Activated T-cell treated with anti-CD3 and anti-CD28 coated beads for 4 hours (primary cell): Measurements from ENCODE around the gene BDP1.
A peak's percentile ranks its signal among the peaks of the same experiment; 100 is the strongest.
"Not testable (repeated sequence)": the region's sequence is repeated elsewhere in the genome, so short reads cannot be mapped to it uniquely, and the experiment has no call there.

Experiments used
- DNase-seq: peaks from one replicate; pipeline ENCODE4 v3.0.0-alpha.2; 2020

Gene BDP1

DNA sequence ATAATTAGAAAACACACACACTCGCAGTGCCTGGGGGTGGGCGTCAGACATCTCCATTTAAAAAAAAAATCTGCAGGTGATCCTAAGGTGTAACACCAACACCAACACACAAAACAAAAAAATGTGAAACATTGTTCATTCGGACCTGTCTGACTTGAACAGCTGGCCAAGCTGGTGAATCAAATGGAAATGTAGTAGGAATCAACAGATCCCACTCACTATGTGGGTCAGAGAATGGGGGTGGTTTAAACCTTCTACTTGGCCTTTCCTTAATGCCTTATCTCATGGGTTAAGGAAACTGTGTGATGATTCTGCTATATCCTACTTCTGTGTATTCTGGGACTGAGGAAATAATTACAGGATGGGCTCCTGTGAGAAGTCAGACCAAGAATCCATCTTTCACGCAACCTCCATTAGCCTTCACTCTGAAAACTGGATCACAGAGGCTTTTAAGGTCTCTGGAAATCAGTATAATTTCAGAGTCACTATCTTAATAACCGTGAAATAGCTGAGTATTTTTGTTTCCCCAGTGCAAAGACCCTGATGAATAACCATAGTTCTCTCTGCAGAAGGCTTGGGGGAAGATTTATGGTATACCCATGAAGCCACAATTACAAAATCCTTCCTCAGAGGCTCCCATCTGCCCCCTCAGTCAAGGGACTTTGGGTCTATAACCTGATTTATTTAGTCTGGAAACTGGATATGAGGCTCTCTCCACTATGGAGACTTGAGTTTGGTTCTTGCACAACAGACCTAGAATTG, 114.5 kb downstream of the BDP1 start:
- no peak for DNase-seq

DNA sequence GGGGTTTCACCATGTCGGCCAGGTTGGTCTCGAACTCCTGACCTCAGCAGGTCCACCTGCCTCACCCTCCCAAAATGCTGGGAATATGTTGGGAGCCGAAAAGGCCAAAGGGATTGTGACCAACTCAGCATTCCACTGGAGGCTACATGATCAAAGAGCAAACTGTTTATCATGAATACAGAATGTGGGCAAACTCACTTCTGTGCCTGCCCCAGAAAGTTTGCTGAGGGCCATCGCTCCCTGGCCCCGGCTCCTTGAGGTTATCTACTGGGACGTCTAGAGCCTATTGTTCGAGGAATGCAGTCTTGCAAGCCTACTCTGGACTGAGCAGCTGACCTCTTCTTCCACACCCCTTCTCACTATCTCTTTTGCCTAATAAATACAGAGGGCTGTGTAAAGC, 116.4 kb downstream of the BDP1 start:
- DNase-seq = not testable (repeated sequence)

DNA sequence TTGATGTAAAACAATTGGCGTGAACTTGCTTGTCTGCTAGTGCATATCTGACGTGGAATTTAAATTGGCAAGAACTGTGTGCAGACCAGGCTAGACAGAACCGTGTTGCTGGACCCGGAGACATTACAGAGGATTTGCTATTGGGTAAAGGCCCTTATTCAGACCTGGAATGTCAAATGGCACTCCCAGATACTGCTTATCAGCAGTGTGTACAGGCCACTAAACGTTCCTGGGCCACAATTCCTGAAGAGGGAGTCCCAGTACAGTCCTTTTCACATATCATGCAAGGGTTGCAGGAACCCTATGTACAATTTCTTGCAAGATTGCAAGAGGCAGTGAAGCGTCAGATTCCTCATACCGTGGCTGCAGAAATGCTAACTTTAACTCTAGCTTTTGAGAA, 118.1 kb downstream of the BDP1 start:
- no peak for DNase-seq

DNA sequence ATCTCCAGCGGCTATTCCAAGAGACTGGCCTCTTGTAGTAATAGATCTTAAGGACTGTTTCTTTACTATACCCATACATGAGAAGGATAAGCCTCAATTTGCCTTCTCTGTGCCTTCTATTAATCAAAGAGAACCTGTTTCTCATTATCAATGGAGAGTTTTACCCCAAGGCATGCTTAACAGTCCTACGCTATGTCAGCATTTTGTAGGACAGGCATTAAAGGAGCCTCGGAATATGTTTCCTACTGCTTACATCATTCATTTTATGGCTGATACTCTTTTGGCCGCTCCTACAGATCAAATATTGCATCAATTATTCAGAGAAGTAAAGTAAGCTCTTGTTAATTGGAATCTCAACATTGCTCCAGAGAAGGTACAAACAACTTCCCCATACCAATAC, 120.1 kb downstream of the BDP1 start:
- not testable (repeated sequence) for DNase-seq

DNA sequence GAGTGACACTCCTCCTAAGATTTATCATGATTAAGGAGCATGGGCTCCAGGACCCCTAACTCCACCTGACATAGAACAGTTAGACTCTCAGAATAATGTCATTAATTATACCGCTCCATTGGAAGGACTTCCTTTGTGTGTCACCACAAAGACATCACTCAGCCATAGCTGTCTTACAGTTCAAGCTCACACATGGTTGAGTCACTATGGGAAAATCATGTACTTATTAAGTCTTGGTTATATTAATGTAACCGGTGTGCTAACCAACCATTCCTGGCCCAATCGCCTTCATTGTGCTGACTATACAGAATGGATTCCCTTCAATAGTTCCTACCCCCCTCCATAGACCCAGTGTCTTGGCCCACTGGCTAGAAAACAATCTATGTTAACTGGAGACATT, 120.8 kb downstream of the BDP1 start:
- no peak for DNase-seq

DNA sequence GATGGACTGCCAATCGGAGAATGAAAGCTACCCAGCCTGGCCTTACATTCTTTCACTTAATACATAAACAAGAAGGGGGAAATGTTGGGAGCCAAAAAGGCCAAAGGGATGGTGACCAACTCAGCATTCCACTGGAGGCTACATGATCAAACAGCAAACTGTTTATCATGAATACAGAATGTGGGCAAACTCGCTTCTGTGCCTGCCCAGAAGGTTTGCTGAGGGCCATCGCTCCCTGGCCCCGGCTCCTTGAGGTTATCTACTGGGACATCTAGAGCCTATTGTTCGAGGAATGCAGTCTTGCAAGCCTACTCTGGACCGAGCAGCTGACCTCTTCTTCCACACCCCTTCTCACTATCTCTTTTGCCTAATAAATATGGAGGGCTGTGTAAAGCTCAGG, 122.4 kb downstream of the BDP1 start:
- not testable (repeated sequence) for DNase-seq

DNA sequence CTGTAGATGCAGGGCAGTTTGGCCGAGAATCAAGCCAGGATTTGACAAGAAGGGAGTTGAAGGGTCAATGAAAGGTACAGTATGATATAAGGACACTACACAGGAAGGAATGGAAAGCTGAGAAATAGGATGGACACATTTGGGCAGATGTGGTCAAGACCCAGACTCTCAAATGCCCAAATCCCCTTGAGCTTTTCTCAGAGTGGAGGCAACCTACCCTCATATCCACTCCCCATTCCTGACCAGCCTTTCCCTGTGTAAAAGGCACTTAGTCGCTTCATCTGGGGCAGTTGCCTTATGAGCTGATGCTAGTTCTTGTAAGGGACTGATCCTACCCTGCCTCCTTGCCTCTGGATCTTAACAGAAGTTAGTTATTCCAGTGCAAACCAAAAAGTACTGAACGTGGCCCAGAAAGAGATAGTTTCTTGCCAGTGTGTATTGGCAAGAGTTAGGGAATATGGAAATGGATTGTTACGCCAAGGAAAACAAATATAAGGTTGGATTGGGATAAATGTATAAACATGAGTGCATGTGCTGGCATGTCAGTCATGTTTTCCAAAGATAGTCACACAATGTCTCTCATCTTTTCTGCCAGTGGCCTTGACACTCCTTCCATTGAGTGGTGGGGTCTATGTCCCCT, 127.6 kb downstream of the BDP1 start:
- no peak for DNase-seq

DNA sequence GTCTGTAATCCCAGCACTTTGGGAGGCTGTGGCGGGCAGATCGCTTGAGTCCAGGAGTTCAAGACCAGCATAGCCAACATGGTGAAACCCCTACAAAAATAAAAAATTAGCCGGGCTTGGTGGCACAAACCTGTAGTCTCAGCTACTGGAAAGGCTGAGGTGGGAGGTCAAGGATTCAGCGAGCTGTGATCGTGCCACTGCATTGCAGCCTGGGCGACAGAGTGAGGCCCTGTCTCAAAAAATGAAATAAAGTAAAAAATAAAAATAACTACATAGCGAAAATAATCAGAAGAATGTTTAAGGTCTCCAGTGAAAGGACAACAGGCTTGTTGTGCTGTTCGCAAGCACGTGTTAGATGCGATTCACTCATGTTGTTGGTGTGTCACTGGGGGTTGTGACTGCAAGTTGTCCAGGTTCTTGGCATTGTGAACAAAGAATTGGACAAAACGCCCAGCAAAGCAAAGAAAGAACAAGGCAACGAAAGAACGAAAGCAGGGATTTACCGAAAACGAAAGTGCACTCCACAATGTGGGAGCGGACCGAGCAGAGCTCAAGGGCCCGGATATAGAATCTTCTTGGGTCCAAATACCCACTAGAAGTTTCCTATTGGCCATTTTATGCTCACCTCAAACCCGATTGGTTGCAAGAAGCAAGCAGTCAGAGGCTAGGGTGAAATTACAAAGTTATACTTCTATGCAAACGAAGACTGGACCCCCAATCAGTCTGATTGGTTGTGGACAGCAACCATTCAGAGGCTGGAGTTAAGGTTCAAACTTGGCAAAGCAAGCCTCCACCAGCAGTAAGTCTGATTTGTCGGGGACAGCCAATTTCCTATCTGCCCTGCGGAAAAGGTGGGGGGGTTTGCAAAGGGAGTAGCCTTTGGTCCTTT, 130.8 kb downstream of the BDP1 start:
- no peak for DNase-seq

DNA sequence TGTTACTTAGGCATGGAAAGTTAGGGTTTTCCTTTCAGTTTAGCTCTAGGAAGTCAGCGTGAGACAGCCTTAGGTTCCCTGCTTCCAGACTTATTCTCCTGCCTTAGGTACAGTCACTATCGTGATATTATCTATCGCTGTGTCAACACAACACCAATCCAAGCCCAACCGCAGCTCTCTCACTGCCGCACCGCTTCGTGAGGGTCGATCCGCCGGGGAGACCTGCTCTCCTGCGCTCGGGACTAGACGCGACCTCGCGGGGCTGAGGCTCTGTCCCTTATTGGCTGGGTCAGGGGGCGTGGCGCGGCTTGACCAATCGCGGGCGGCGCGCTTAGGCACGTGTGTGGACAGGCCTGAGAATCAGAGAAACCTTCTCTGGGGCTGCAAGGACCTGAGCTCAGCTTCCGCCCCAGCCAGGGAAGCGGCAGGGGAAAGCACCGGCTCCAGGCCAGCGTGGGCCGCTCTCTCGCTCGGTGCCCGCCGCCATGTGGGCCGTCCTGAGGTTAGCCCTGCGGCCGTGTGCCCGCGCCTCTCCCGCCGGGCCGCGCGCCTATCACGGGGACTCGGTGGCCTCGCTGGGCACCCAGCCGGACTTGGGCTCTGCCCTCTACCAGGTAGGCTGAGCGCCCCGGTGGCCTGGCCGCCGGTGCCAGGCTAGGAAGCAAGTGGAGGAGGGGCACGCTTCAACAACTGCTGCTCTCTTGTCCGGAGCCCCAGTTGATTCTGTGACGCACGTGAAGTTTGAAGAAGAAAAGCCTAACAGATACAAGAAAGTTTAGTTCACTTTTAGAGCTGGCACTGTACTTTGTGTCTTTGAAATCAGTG, 131.7 kb downstream of the BDP1 start, which contains the start of gene MCCC2:
TSS of gene MCCC2 (plus strand) at position 400 of the 825 bp plus-strand sequence. CDS start at position 486, 86 bp downstream.
- DNase-seq = peak; percentile 93

DNA sequence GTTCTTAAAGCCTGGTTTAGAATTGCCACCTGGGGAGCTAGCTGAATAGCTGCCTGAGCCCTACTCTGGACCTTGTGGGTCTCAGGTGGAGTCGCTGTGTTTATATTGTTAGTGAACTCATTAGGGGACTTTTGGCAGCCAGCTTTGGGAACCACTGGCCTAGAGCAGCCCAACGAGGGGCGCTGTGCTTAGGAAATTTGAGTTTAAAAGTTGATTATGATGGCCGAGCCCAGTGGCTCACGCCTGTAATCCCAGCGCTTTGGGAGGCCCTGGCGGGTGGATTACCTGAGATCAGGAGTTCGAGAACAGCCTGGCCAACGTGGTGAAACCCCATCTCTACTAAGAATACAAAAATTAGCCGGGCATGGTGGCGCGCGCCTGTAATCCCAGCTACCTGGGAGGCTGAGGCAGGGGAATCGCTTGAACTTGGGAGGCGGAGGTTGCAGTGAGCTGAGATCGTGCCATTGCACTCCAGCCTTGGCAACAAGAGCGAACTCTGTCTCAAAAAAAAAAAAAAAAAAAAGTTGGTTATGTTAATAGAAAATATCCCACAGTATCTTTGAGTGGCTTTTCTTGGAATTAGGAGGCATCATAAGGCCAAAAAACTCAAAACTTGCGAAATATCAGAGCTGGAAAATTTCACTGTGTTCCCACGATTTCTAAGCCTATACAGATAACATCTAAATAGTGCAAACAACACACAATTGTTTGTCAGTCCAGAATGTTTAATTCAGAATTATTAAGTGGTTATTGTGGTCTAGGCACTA, 132.5 kb downstream of the BDP1 start:
- no peak for DNase-seq

DNA sequence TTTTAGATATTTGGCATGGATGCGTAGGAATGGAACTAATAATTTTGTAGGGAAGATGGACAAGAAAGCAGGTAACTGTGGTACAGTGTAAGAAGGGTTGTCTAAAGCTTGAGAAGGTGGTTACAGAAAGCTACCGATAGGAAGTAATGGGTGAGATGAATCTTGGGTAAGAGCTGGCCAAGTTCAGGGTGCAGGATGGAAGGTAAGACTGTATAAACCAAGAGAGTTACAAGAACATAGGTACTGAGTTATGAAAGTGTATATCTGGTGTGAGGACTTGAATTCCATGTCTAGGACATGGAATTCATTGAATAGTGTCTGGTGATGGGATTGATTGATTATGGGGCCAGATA, 133.1 kb downstream of the BDP1 start:
- no peak for DNase-seq

DNA sequence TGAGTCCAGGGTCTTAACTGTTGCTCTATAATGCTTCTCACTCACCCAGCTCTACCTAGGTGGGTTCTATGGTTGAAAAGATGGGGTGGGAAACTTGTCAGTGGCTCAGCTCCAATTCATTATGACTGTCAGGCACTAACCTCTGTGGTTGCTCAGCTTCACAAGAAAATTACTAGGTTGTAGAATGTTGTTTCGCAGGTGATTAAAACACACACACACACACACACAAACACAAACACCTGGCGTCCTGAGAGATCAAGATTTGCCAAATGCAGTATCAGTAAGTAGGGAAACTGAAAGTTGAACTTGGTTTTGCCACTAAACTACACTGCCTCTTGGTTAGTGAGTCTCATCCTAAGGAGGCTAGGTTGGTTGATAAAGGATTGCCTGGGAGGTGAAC, 134.5 kb downstream of the BDP1 start:
- no peak for DNase-seq

DNA sequence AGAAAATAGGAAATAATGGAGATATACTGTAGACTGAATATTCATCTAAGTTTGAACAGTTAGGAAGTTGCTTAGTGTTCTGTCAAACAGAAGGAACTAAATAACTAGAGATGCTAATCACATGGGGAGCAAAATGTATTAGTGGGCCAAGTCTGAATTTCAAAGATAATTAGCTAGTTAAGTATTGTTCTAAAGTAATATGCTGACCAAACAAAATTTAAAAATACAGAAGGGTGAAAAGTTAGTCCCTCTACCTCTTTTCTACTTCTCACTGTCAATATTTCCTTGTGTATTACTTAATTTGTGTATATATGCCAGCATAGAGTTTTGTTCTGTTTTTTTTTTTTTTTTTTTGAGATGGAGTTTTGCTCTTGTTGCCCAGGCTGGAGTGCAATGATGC, 135.6 kb downstream of the BDP1 start:
- DNase-seq = no peak

DNA sequence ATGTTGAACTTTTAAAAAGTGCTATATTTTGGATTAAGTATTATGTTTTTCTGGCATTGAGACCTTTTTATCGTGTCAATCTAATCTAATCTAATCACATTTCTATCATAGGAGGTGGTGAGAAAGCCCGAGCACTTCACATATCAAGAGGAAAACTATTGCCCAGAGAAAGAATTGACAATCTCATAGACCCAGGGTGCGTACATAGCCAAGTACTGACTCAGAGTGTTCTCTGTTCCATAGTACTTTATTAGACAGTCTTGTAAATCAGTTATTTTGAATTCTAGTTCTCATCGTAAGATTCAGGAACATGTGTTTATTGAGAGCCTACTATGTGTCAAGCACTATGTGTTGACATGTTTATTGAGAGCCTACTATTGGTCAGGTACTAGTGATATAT, 140.7 kb downstream of the BDP1 start:
- no peak for DNase-seq

DNA sequence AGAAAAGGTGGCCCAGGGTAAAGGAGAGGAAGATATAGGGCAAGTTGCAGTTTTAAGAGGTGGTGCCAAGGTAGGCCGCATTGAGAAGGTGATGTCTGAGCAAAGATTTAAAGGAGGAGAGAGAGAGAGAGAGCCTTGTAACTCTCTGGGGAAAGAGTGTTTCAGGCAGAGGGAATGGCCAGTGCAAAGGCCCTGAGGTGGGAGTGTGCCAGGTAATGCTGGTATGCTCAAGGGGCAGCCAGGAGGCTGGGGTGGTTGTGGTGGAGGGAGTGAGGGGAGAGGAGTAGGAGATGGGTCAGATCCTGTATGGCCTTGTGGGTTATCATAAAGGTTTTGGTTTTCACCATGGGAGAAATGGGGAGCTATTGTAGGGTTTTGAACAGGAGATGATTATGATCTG, 141.6 kb downstream of the BDP1 start:
- DNase-seq = no peak

DNA sequence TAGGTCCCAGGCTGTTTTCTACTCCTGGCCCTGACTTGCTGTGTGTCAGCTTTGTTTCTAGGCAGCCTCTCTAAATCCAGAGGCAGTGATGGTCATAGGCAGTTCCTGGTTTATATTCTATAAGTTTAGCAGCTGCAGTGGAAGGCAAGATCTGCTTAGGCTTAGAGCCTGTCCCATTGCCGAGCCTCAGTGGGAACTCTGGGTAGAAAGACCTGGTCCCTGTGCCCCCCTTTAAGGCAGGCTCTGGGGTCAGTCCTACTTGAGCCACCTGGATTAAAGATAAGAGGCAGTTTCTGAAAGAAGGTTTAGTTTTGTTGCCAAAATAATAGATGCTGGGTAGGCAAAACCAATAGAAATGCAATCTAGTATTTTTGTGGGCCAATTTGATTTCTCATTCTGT, 145.3 kb downstream of the BDP1 start:
- no peak for DNase-seq

DNA sequence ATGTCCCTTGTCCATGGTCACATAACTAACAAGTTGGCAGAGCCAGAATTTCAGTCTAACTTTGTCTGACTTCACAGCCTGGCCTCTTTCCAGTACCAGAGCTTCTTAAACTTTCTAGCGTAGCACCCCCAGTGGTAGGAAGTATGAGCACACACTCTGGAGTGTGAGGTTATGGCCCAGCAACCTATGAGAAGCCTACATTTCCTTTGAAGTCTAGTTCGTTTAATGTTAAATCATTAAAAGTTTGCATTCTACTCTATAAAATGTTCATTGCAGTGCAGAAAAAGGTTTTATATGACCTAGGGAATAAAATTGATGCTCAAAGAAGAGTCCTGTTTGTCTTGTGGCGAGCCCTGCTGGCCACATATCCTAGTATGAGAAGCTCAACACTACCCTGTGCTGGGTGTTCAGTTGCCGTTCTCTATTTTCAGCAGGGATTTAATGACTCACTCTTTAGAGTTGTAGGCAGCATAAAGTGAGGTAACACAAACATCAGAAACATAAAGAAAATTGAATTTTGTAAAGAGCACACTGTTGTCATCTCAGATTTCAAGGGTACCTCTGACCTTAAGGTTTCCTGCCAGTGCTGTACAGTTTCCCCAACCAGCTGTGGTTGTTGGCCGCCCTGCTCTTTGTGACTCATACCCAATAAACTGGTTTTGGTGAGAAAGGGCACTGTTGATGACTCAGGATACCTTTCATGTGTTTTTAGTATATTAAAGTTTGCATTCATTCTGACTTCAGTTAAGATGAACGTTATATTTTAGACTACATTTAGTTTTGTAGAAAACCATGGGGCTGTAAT, 146.0 kb downstream of the BDP1 start:
- DNase-seq = peak; percentile 47

DNA sequence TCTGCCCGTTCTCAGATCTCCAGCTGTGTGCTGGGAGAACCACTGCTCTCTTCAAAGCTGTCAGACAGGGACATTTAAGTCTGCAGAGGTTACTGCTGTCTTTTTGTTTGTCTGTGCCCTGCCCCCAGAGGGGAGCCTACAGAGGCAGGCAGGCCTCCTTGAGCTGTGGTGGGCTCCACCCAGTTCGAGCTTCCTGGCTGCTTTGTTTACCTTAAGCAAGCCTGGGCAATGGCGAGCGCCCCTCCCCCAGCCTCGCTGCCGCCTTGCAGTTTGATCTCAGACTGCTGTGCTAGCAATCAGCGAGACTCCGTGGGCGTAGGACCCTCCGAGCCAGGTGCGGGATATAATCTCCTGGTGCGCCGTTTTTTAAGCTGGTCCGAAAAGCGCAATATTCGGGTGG, 154.5 kb downstream of the BDP1 start:
- not testable (repeated sequence) for DNase-seq

DNA sequence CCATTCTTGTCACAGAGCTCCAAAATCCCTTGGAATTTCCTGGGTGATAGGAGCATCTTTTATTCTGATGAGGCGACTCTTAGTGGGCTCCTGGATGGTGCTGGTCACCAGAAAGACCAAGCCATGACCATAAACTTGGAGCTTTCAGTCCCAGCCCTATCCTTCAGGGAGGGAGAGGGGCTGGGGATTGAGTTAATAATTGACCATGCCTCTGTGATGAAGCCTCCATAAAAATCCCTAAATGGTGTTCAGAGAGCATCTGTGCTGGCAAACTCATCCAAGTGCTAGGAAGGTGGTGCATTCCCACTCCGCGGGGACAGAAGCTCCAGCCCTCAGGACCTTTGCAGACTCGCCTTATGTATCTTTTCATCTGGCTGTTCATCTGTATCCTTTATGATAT, 160.4 kb downstream of the BDP1 start:
- no peak for DNase-seq
